Transverse colon (tissue), 4 donors: ENCODE measurements around the gene GLCE. TPM values are rescaled to one million over a fixed set of nuclear protein-coding genes. Genes with fewer than 3 reads are reported as not detected.

Source experiments
- DNase-seq: peaks from one replicate; pipeline ENCODE4 v3.0.0-alpha.2; 2019
- H3K27ac ChIP-seq, 4 donors: fragments of 200-600 bp; sonication (generic); 2 replicates each; pipeline ENCODE4 v1.5.1; 2016 to 2018; ENCODE audit warnings: inconsistent platforms in 4 of 4
- H3K27me3 ChIP-seq: fragments of 200-600 bp; sonication (generic); 2 replicates; pipeline ENCODE4 v1.5.1; 2017; ENCODE audit warnings: inconsistent platforms
- H3K36me3 ChIP-seq, 4 donors: fragments of 200-600 bp; sonication (generic); 2 replicates each; pipeline ENCODE4 v1.5.1; 2017 to 2019; ENCODE audit warnings: inconsistent platforms in 4 of 4
- H3K4me1 ChIP-seq, 4 donors: fragments of 200-600 bp; sonication (generic); 2 replicates each; pipeline ENCODE4 v1.5.1; 2017 to 2020; ENCODE audit warnings: inconsistent platforms in 4 of 4
- H3K4me3 ChIP-seq, 4 donors: fragments of 200-600 bp; sonication (generic); 1 replicate in 1 of 4; 2 replicates in 3 of 4; pipeline versions ENCODE4 v1.5.1 to v1.6.1; 2017 to 2019; ENCODE audit warnings: inconsistent platforms in 4 of 4
- H3K9me3 ChIP-seq, 2 donors: fragments of 200-600 bp; sonication (generic); 2 replicates each; pipeline ENCODE4 v1.5.1; 2017 to 2019; ENCODE audit warnings: inconsistent platforms in 2 of 2
- CTCF ChIP-seq, 5 experiments: fragments of 200-600 bp in 3 of 5; fragments of 450-650 bp in 2 of 5; sonication (generic) in 3 of 5; IDR thresholded peaks; 1 replicate in 2 of 5; 2 replicates in 3 of 5; pipeline ENCODE4 v1.5.1; 2016 to 2017; ENCODE audit warnings: antibody characterized with exemption in 5 of 5, inconsistent platforms in 3 of 5, mild to moderate bottlenecking in 2 of 5, moderate library complexity in 1 of 5
- EP300 ChIP-seq: sonication (generic); formaldehyde crosslinking; IDR thresholded peaks from one replicate; pipeline ENCODE4 v1.6.1; 2017; ENCODE audit warnings: antibody characterized with exemption, low read depth
- POLR2A ChIP-seq: fragments of 450-650 bp; IDR thresholded peaks from one replicate; pipeline ENCODE4 v1.6.1; 2016; ENCODE audit warnings: antibody characterized with exemption, mild to moderate bottlenecking, moderate library complexity
- POLR2AphosphoS5 ChIP-seq, 3 donors: sonication (generic); formaldehyde crosslinking; IDR thresholded peaks; one replicate each; pipeline ENCODE4 v1.6.1; 2016; ENCODE audit warnings: antibody characterized with exemption in 3 of 3
- WGBS, 2 donors: methylation state at CpG; one replicate each; pipeline ENCODE4 v1.1.5; 2018; ENCODE audit warnings: low coverage in 1 of 2; 5-methylcytosine and 5-hydroxymethylcytosine counted together
- in situ Hi-C, 4 donors: fragments of 200-750 bp; cut with MboI; loops; one replicate each; pipeline versions ENCODE4 v1.15.0 to v1.15.1; 2017; ENCODE audit warnings: low sequenced_read_pairs in 3 of 4, low pct_ligation_motif_present in 1 of 4, low pct_unique_long_range_greater_than_20kb in 1 of 4
- intact Hi-C: fragments of 100-400 bp; cut with DNase I; formaldehyde crosslinking; loops from one replicate; pipeline ENCODE4 v1.15.1; 2023; ENCODE audit warnings: low total_unique reads
- total RNA-seq, 4 donors: library from RNA; depleted of rRNA; stranded (reverse); fragments of >200 nt; gene quantifications; one replicate each; pipeline ENCODE4 v1.1.0, GENCODE V29; 2016

The GLCE gene
- total RNA-seq, 4 donors from 2014 or later: 7.9 to 38.1 (median 25.4) TPM

GRCh38 chr15:69293741-69294615, 133.5 kb downstream of the GLCE start:
- Histone ChIP-seq H3K4me3 (no peak overlapping the region), H3K4me1 (peaks cover 0 to 41% (median 21%) of the 10 kb centered on the region in 4 donors), H3K9me3 (no peaks in the 10 kb centered on the region), H3K36me3 (no peaks in the 10 kb centered on the region), H3K27ac (no peak overlapping the region), H3K27me3 (peaks cover 8% of the 10 kb centered on the region)
- WGBS, 2 donors: 91% methylated on average over 11 of the region's 11 CpGs; no CpG with 5 or more reads in 1 of the 2 donors
- no peak for TF ChIP-seq CTCF (IDR thresholded peaks at IDR 0.05)
- TF ChIP-seq POLR2A: no peak
- TF ChIP-seq EP300: no peak
- no peak for TF ChIP-seq POLR2AphosphoS5 (IDR thresholded peaks at IDR 0.05)
- DNase-seq: no peak
- in situ Hi-C loops: no loop called here
- intact Hi-C loops: no loop called here

- no peaks in the 10 kb centered on the region for H3K36me3 ChIP-seq
- H3K9me3 ChIP-seq: no peaks in the 10 kb centered on the region
- peaks cover 0 to 28% (median 20%) of the 10 kb centered on the region in 4 donors for H3K4me1 ChIP-seq
- no peak for DNase-seq
- H3K4me3 ChIP-seq: no peak overlapping the region
- in situ Hi-C loops (no loop called here), intact Hi-C loops (no loop called here)
- H3K27me3 ChIP-seq: peaks cover 18% of the 10 kb centered on the region
- TF ChIP-seq CTCF (IDR thresholded peaks at IDR 0.05) (no peak), POLR2AphosphoS5 (IDR thresholded peaks at IDR 0.05) (no peak), EP300 (no peak), POLR2A (no peak)
- WGBS, 2 donors: 60 to 63% methylated on average over 5 to 6 of the region's 6 CpGs
- no peak overlapping the region for H3K27ac ChIP-seq
These were observed 136.2 kb downstream of the GLCE start for GRCh38 chr15:69296606-69297005.

- in situ Hi-C loops (no loop called here), intact Hi-C loops (loop anchor here (2.0 kb wide), 1 partner anchor 75 kb away; no protein-coding TSS in a partner anchor)
- DNase-seq: no peak
- H3K9me3 ChIP-seq: no peaks in the 10 kb centered on the region
- H3K27me3 ChIP-seq: peaks cover 18% of the 10 kb centered on the region
- peaks cover 0 to 28% (median 20%) of the 10 kb centered on the region in 4 donors for H3K4me1 ChIP-seq
- H3K36me3 ChIP-seq: no peaks in the 10 kb centered on the region
- TF ChIP-seq POLR2A (no peak), EP300 (no peak), CTCF (IDR thresholded peaks at IDR 0.05) (no peak), POLR2AphosphoS5 (IDR thresholded peaks at IDR 0.05) (no peak)
- no peak overlapping the region for H3K4me3 ChIP-seq
- 88% methylated on average over 10 of the region's 10 CpGs; no CpG with 5 or more reads in 1 of the 2 donors for WGBS, 2 donors
- peak overlapping the region in 2 of 4 donors; percentile 75 to 76 for H3K27ac ChIP-seq
These were observed 137.4 kb downstream of the GLCE start for GRCh38 chr15:69297642-69298353.

GRCh38 chr15:69298354-69298696, 137.9 kb downstream of the GLCE start:
- peak overlapping the region in 2 of 4 donors; percentile 45 to 55 for H3K4me3 ChIP-seq
- TF ChIP-seq CTCF (IDR thresholded peaks at IDR 0.05) (no peak), POLR2AphosphoS5 (IDR thresholded peaks at IDR 0.05) (no peak), EP300 (no peak), POLR2A (no peak)
- H3K9me3 ChIP-seq: no peaks in the 10 kb centered on the region
- no peak for DNase-seq
- no peaks in the 10 kb centered on the region for H3K36me3 ChIP-seq
- H3K4me1 ChIP-seq: peaks cover 0 to 28% (median 20%) of the 10 kb centered on the region in 4 donors
- H3K27me3 ChIP-seq: peaks cover 18% of the 10 kb centered on the region
- WGBS, 2 donors: 73% methylated on average over 15 of the region's 15 CpGs; no CpG with 5 or more reads in 1 of the 2 donors
- peak overlapping the region; percentile 67 to 82 (median 76) for H3K27ac ChIP-seq
- in situ Hi-C loops: no loop called here
- intact Hi-C loops: loop anchor here (2.0 kb wide), 1 partner anchor 74 kb away; no protein-coding TSS in a partner anchor
